ENCODE data around the gene CGNL1. TPM values are rescaled to one million over a fixed set of nuclear protein-coding genes. Genes with fewer than 3 reads are reported as not detected.

The CGNL1 gene
- total RNA-seq, 2 donors from 2014 or later: 82.6 to 98.0 TPM

GRCh38 chr15:57583720-57584119 is 207.4 kb downstream of the CGNL1 start:
- TF ChIP-seq CTCF (conservative IDR thresholded peaks at IDR 0.05): no peak
- H3K27me3 Mint-ChIP-seq (ENCODE audit: insufficient read depth): peaks cover 26% of the 10 kb centered on the region
- H3K9me3 Mint-ChIP-seq: peaks cover 14% of the 10 kb centered on the region
- Histone ChIP-seq H3K9me3 (ENCODE audit: control insufficient read depth, low read length) (peaks cover 20% of the 10 kb centered on the region), H3K27ac (ENCODE audit: low read depth, low read length) (no peak overlapping the region), H3K27me3 (ENCODE audit: control insufficient read depth, insufficient read depth, low read length, poor library complexity, severe bottlenecking) (peaks cover 16% of the 10 kb centered on the region), H3K36me3 (ENCODE audit: control insufficient read depth, insufficient read depth, low read length) (no peaks in the 10 kb centered on the region), H3K9ac (ENCODE audit: extremely low read depth, low read length, poor library complexity, severe bottlenecking) (no peak overlapping the region), H3K4me3 (ENCODE audit: low read length) (no peak overlapping the region), H3K4me1 (ENCODE audit: control insufficient read depth, insufficient read depth, low read length) (peaks cover 4% of the 10 kb centered on the region)
- WGBS, 2 experiments (ENCODE audit: insufficient coverage in 1 of 2, insufficient read length in 1 of 2): 84% methylated on average over 3 of the region's 3 CpGs; no CpG with 5 or more reads in 1 of the 2 experiments
- peaks cover 13% of the 10 kb centered on the region for H3K4me1 Mint-ChIP-seq
- H3K4me3 Mint-ChIP-seq: no peak overlapping the region
- no peak overlapping the region for H3K27ac Mint-ChIP-seq
- DNase-seq: no peak
- no peaks in the 10 kb centered on the region for H3K36me3 Mint-ChIP-seq (ENCODE audit: low read depth)

GRCh38 chr15:57586661-57587424 is 210.5 kb downstream of the CGNL1 start:
- Histone ChIP-seq H3K4me3 (ENCODE audit: low read length) (no peak overlapping the region), H3K36me3 (ENCODE audit: control insufficient read depth, insufficient read depth, low read length) (no peaks in the 10 kb centered on the region), H3K4me1 (ENCODE audit: control insufficient read depth, insufficient read depth, low read length) (no peaks in the 10 kb centered on the region), H3K27ac (ENCODE audit: low read depth, low read length) (no peak overlapping the region), H3K9ac (ENCODE audit: extremely low read depth, low read length, poor library complexity, severe bottlenecking) (no peak overlapping the region), H3K9me3 (ENCODE audit: control insufficient read depth, low read length) (peaks cover 20% of the 10 kb centered on the region), H3K27me3 (ENCODE audit: control insufficient read depth, insufficient read depth, low read length, poor library complexity, severe bottlenecking) (peaks cover 40% of the 10 kb centered on the region)
- Mint-ChIP-seq H3K27me3 (ENCODE audit: insufficient read depth) (peaks cover 54% of the 10 kb centered on the region), H3K4me1 (peaks cover 3% of the 10 kb centered on the region), H3K4me3 (no peak overlapping the region), H3K36me3 (ENCODE audit: low read depth) (no peaks in the 10 kb centered on the region), H3K9me3 (peaks cover 14% of the 10 kb centered on the region), H3K27ac (no peak overlapping the region)
- TF ChIP-seq CTCF (conservative IDR thresholded peaks at IDR 0.05): no peak
- DNase-seq: no peak
- WGBS, 2 experiments (ENCODE audit: insufficient coverage in 1 of 2, insufficient read length in 1 of 2): 78 to 79% methylated on average over 3 to 6 of the region's 6 CpGs

GRCh38 chr15:57589281-57589680 is 213.0 kb downstream of the CGNL1 start:
- no CpG with 5 or more reads among the region's 1 CpG for WGBS, 2 experiments (ENCODE audit: insufficient coverage in 1 of 2, insufficient read length in 1 of 2)

More at GRCh38 chr15:57589281-57589680, 213.0 kb downstream of the CGNL1 start:
- peaks cover 61% of the 10 kb centered on the region for H3K27me3 Mint-ChIP-seq (ENCODE audit: insufficient read depth)
- no peak for TF ChIP-seq CTCF (conservative IDR thresholded peaks at IDR 0.05)
- no peaks in the 10 kb centered on the region for H3K9me3 ChIP-seq (ENCODE audit: control insufficient read depth, low read length)
- H3K9ac ChIP-seq (ENCODE audit: extremely low read depth, low read length, poor library complexity, severe bottlenecking): no peak overlapping the region
- no peak for DNase-seq
- H3K36me3 Mint-ChIP-seq (ENCODE audit: low read depth): no peaks in the 10 kb centered on the region
- no peak overlapping the region for H3K4me3 ChIP-seq (ENCODE audit: low read length)
- H3K36me3 ChIP-seq (ENCODE audit: control insufficient read depth, insufficient read depth, low read length): no peaks in the 10 kb centered on the region
- H3K27ac Mint-ChIP-seq: no peak overlapping the region
- peaks cover 3% of the 10 kb centered on the region for H3K4me1 Mint-ChIP-seq
- no peak overlapping the region for H3K4me3 Mint-ChIP-seq
- no peaks in the 10 kb centered on the region for H3K4me1 ChIP-seq (ENCODE audit: control insufficient read depth, insufficient read depth, low read length)
- peaks cover 58% of the 10 kb centered on the region for H3K27me3 ChIP-seq (ENCODE audit: control insufficient read depth, insufficient read depth, low read length, poor library complexity, severe bottlenecking)
- H3K27ac ChIP-seq (ENCODE audit: low read depth, low read length): no peak overlapping the region
- no peaks in the 10 kb centered on the region for H3K9me3 Mint-ChIP-seq

Data from endodermal cell (in vitro differentiated cells).